PC-3 (cell line): ENCODE measurements around the gene TADA2B. TPM values are rescaled to one million over a fixed set of nuclear protein-coding genes. Genes with fewer than 3 reads are reported as not detected.

Experiments
- ATAC-seq: fragments of 200-7000 bp; cut with Tn5 transposase; 2 replicates; pipeline ENCODE4 v1.9.1; 2020; ENCODE audit warnings: mild to moderate bottlenecking, moderate library complexity
- BruUV-seq: library from RNA; stranded (reverse); fragments of 400-500 nt; replicated peaks from 2 replicates; lab custom pipeline; 2021; lab: Mats Ljungman, UMichigan
- CTCF ChIA-PET: fragments of 300-600 bp; sonication (Branson Sonifier 250); formaldehyde crosslinking; loops from one replicate; lab custom pipeline; 2022; ENCODE audit warnings: antibody characterized with exemption; lab: Charles Lee
- POLR2A ChIA-PET: fragments of 300-600 bp; sonication (Branson Sonifier 250); formaldehyde crosslinking; loops from one replicate; lab custom pipeline; 2022; ENCODE audit warnings: antibody characterized with exemption; ENCODE audit not compliant: unreplicated experiment; lab: Charles Lee
- DNase-seq: peaks from one replicate; pipeline ENCODE4 v3.0.0-alpha.2; 2015
- H2AFZ ChIP-seq: fragments of 300-600 bp; sonication (generic); 2 replicates; pipeline ENCODE4 v1.6.0; 2016; ENCODE audit warnings: antibody characterized with exemption, low read length
- H3F3A ChIP-seq: fragments of 300-600 bp; sonication (generic); one replicate; pipeline ENCODE4 v1.6.0; 2017; ENCODE audit warnings: antibody characterized with exemption, low read length, control low read depth, mild to moderate bottlenecking; ENCODE audit not compliant: unreplicated experiment
- H3K27ac ChIP-seq: fragments of 300-600 bp; sonication (generic); 2 replicates; pipeline ENCODE4 v1.5.1; 2016; ENCODE audit warnings: mild to moderate bottlenecking, low read length
- H3K27me3 ChIP-seq: fragments of 300-600 bp; sonication (generic); 2 replicates; pipeline ENCODE4 v1.6.1; 2016; ENCODE audit warnings: low read length, mixed read lengths
- H3K36me3 ChIP-seq: fragments of 300-600 bp; sonication (generic); 2 replicates; pipeline ENCODE4 v1.6.1; 2016; ENCODE audit warnings: low read depth, mixed run types, low read length, mixed read lengths
- H3K4me1 ChIP-seq: fragments of 300-600 bp; sonication (generic); 2 replicates; pipeline ENCODE4 v1.5.1; 2016; ENCODE audit warnings: low read length; ENCODE audit not compliant: insufficient read depth
- H3K4me2 ChIP-seq: fragments of 300-600 bp; sonication (generic); 2 replicates; pipeline ENCODE4 v1.6.0; 2016; ENCODE audit warnings: low read length
- H3K4me3 ChIP-seq: fragments of 300-600 bp; sonication (generic); 2 replicates; pipeline ENCODE4 v1.5.1; 2016; ENCODE audit warnings: mild to moderate bottlenecking, low read length, mixed read lengths
- H3K79me2 ChIP-seq: fragments of 300-600 bp; sonication (generic); 2 replicates; pipeline ENCODE4 v1.6.1; 2017; ENCODE audit warnings: low read length, mixed read lengths
- H3K9ac ChIP-seq: fragments of 300-600 bp; sonication (generic); 2 replicates; pipeline ENCODE4 v1.6.0; 2016; ENCODE audit warnings: mild to moderate bottlenecking, low read length
- H3K9me2 ChIP-seq: fragments of 300-600 bp; sonication (generic); replicated peaks from 2 replicates; pipeline ENCODE4 v1.6.1; 2016; ENCODE audit warnings: mixed run types, low read length, mixed read lengths
- H3K9me3 ChIP-seq: fragments of 300-600 bp; sonication (generic); 2 replicates; pipeline ENCODE4 v1.6.1; 2016; ENCODE audit warnings: low read length, mixed read lengths
- H4K20me1 ChIP-seq: fragments of 300-600 bp; sonication (generic); 2 replicates; pipeline ENCODE4 v1.6.1; 2016; ENCODE audit warnings: low read length, mixed read lengths
- CTCF ChIP-seq: fragments of 300-600 bp; sonication (generic); conservative IDR thresholded peaks from 2 replicates; pipeline ENCODE4 v1.5.1; 2017; ENCODE audit warnings: antibody characterized with exemption, low read depth, mild to moderate bottlenecking, low read length
- EZH2 ChIP-seq: fragments of 300-600 bp; sonication (generic); IDR thresholded peaks from one replicate; pipeline ENCODE4 v1.6.1; 2017; ENCODE audit warnings: antibody characterized with exemption, mild to moderate bottlenecking, low read length; ENCODE audit not compliant: unreplicated experiment
- EZH2phosphoT487 ChIP-seq: fragments of 300-600 bp; sonication (generic); IDR thresholded peaks from 2 replicates; pipeline ENCODE4 v1.6.1; 2018; ENCODE audit warnings: mild to moderate bottlenecking, antibody characterized with exemption, low read length, borderline replicate concordance
- intact Hi-C: fragments of 100-400 bp; cut with micrococcal nuclease; formaldehyde crosslinking; loops from 2 replicates; pipeline ENCODE4 v1.9.0; 2023
- total RNA-seq: library from RNA; depleted of rRNA; stranded (reverse); fragments of >200 nt; gene quantifications from 2 replicates; pipeline ENCODE4 v1.2.3, GENCODE V29; 2014

TADA2B gene
- total RNA-seq, 1 experiment from 2014 or later: 14.7 TPM

- H3K36me3 ChIP-seq: peaks cover 20% of the 10 kb centered on the region
- ChIA-PET CTCF (no interaction called here), POLR2A (no interaction called here)
- H3K9ac ChIP-seq: no peak overlapping the region
- no peaks in the 10 kb centered on the region for H3K9me2 ChIP-seq
- H3F3A ChIP-seq: no peaks in the 10 kb centered on the region
- DNase-seq (no peak), ATAC-seq (no peak)
- no peaks in the 10 kb centered on the region for H3K79me2 ChIP-seq
- no peak overlapping the region for H3K27ac ChIP-seq
- no peak overlapping the region for H3K4me3 ChIP-seq
- intact Hi-C loops: no loop called here
- BruUV-seq: no TSS peak
- no peak for TF ChIP-seq EZH2
- TF ChIP-seq EZH2phosphoT487: no peak
- no peak for TF ChIP-seq CTCF
- no peaks in the 10 kb centered on the region for H3K27me3 ChIP-seq
- no peak overlapping the region for H2AFZ ChIP-seq
- H3K4me1 ChIP-seq: peaks cover 21% of the 10 kb centered on the region
- H3K9me3 ChIP-seq: no peaks in the 10 kb centered on the region
- H3K4me2 ChIP-seq: no peak overlapping the region
- H4K20me1 ChIP-seq: no peaks in the 10 kb centered on the region
Measured at GRCh38 chr4:7002336-7002735, 40.8 kb upstream of the TADA2B start.

GRCh38 chr4:7003176-7003878 is 39.8 kb upstream of the TADA2B start:
- Histone ChIP-seq H3K9me3 (no peaks in the 10 kb centered on the region), H2AFZ (no peak overlapping the region), H3K27ac (no peak overlapping the region), H3K4me2 (no peak overlapping the region), H3K36me3 (peaks cover 20% of the 10 kb centered on the region), H4K20me1 (no peaks in the 10 kb centered on the region), H3K4me1 (peaks cover 17% of the 10 kb centered on the region), H3K27me3 (no peaks in the 10 kb centered on the region), H3K9me2 (no peaks in the 10 kb centered on the region), H3K9ac (no peak overlapping the region), H3F3A (no peaks in the 10 kb centered on the region), H3K4me3 (no peak overlapping the region), H3K79me2 (no peaks in the 10 kb centered on the region)
- ChIA-PET CTCF (no interaction called here), POLR2A (no interaction called here)
- DNase-seq (no peak), ATAC-seq (no peak)
- no TSS peak for BruUV-seq
- intact Hi-C loops: no loop called here
- no peak for TF ChIP-seq EZH2phosphoT487

- TF ChIP-seq CTCF: no peak
- no peak for TF ChIP-seq EZH2
- no peak for TF ChIP-seq EZH2phosphoT487
- no peaks in the 10 kb centered on the region for H3F3A ChIP-seq
- peaks cover 12% of the 10 kb centered on the region for H3K4me1 ChIP-seq
- ChIA-PET CTCF (no interaction called here), POLR2A (no interaction called here)
- H3K4me2 ChIP-seq: no peak overlapping the region
- no peak overlapping the region for H2AFZ ChIP-seq
- H3K9ac ChIP-seq: no peak overlapping the region
- H4K20me1 ChIP-seq: no peaks in the 10 kb centered on the region
- BruUV-seq: no TSS peak
- no peaks in the 10 kb centered on the region for H3K9me3 ChIP-seq
- DNase-seq (no peak), ATAC-seq (no peak)
- no peak overlapping the region for H3K4me3 ChIP-seq
- H3K36me3 ChIP-seq: peaks cover 20% of the 10 kb centered on the region
- H3K9me2 ChIP-seq: no peaks in the 10 kb centered on the region
- H3K27ac ChIP-seq: no peak overlapping the region
- no peaks in the 10 kb centered on the region for H3K79me2 ChIP-seq
- no peaks in the 10 kb centered on the region for H3K27me3 ChIP-seq
- intact Hi-C loops: no loop called here
Measured at GRCh38 chr4:7003879-7004240, 39.3 kb upstream of the TADA2B start.
